ENCODE measurements around the gene NPAS3.

- no peak for TF ChIP-seq CTCF (IDR thresholded peaks at IDR 0.05; ENCODE audit: low read length)
- TF ChIP-seq EZH2 (optimal IDR thresholded peaks at IDR 0.05; ENCODE audit: low read depth, low read length), result no peak
Measured at GRCh38 chr14:33728010-33728498, 789.4 kb downstream of the NPAS3 start.
